K562 (cell line): ENCODE measurements around the gene CENPV. TPM values are rescaled to one million over a fixed set of nuclear protein-coding genes. Genes with fewer than 3 reads are reported as not detected.
A peak's percentile ranks its signal among the peaks of the same experiment; 100 is the strongest.

Source experiments
- CTBP1 ChIP-seq: fragments of 450-650 bp; IDR thresholded peaks from 2 replicates; pipeline ENCODE4 v1.6.1; 2016; ENCODE audit warnings: borderline replicate concordance
- ELF1 ChIP-seq: fragments of 200-800 bp; sonication (Bioruptor generic); IDR thresholded peaks from 2 replicates; pipeline ENCODE4 v1.6.1; 2016; ENCODE audit warnings: missing genetic modification characterization, missing compliant biosample characterization
- MCM7 ChIP-seq, 2 experiments: fragments of 450-650 bp; IDR thresholded peaks; 2 replicates each; pipeline ENCODE4 v1.6.1; 2016 to 2018
- MECOM ChIP-seq: fragments of 250-450 bp; sonication (Bioruptor Pico); IDR thresholded peaks from 2 replicates; pipeline ENCODE4 v1.8.0; 2022; ENCODE audit warnings: inconsistent platforms
- MTA2 ChIP-seq: fragments of 450-650 bp; IDR thresholded peaks from 2 replicates; pipeline ENCODE4 v1.6.1; 2016; ENCODE audit warnings: low read depth
- NFIX ChIP-seq: fragments of 250-450 bp; sonication (Bioruptor Pico); IDR thresholded peaks from 2 replicates; pipeline ENCODE4 v1.4.0; 2020; ENCODE audit warnings: low read depth, mild to moderate bottlenecking, moderate library complexity
- NR2C2 ChIP-seq, 2 experiments: fragments of 200-800 bp in 1 of 2; sonication (Bioruptor generic) in 1 of 2; sonication (generic) in 1 of 2; formaldehyde crosslinking in 1 of 2; IDR thresholded peaks; 2 replicates each; pipeline versions ENCODE4 v1.6.1 to v1.8.0; 2016 to 2022; ENCODE audit warnings: mild to moderate bottlenecking in 1 of 2, missing compliant biosample characterization in 1 of 2, missing genetic modification characterization in 1 of 2, missing genetic modification reagents in 1 of 2
- SAFB2 ChIP-seq: fragments of 200-400 bp; formaldehyde crosslinking; IDR thresholded peaks from 2 replicates; pipeline ENCODE4 v1.6.1; 2018; ENCODE audit warnings: borderline replicate concordance, low read length, low read depth, moderate library complexity; ENCODE audit not compliant: severe bottlenecking
- SIN3A ChIP-seq, 2 experiments: fragments of 150-350 bp in 1 of 2; IDR thresholded peaks; 2 replicates each; pipeline ENCODE4 v1.6.1; 2011 to 2016; ENCODE audit warnings: borderline replicate concordance in 2 of 2, low read depth in 2 of 2, low read length in 2 of 2, mild to moderate bottlenecking in 2 of 2, moderate library complexity in 2 of 2; ENCODE audit not compliant: control insufficient read depth in 1 of 2
- SMARCE1 ChIP-seq: fragments of 450-650 bp; IDR thresholded peaks from 2 replicates; pipeline ENCODE4 v1.7.1; 2016; ENCODE audit warnings: mild to moderate bottlenecking
- SNIP1 ChIP-seq: fragments of 450-650 bp; IDR thresholded peaks from 2 replicates; pipeline ENCODE4 v1.7.1; 2017; ENCODE audit warnings: low read depth, mild to moderate bottlenecking
- TRIM28 ChIP-seq: fragments of 450-650 bp; IDR thresholded peaks from 2 replicates; pipeline ENCODE4 v1.6.1; 2017
- XRCC4 ChIP-seq: IDR thresholded peaks from one replicate; pipeline ENCODE4 v1.6.1; 2011; ENCODE audit not compliant: insufficient read depth, insufficient read length; ENCODE audit errors: extremely low read depth
- ZNF165 ChIP-seq: fragments of 250-450 bp; sonication (Bioruptor Pico); IDR thresholded peaks from 2 replicates; pipeline ENCODE4 v1.4.0; 2020; ENCODE audit warnings: borderline replicate concordance
- ZNF398 ChIP-seq: fragments of 250-450 bp; sonication (Bioruptor Pico); IDR thresholded peaks from 2 replicates; pipeline ENCODE4 v1.8.0; 2021; ENCODE audit warnings: moderate library complexity, mild to moderate bottlenecking, inconsistent platforms
- ZNF511 ChIP-seq: sonication (generic); formaldehyde crosslinking; IDR thresholded peaks from 2 replicates; pipeline ENCODE4 v1.8.0; 2022; ENCODE audit warnings: mild to moderate bottlenecking, missing genetic modification reagents
- ZNF57 ChIP-seq: fragments of 450-650 bp; formaldehyde crosslinking; IDR thresholded peaks from 2 replicates; pipeline ENCODE4 v1.4.0; 2020; ENCODE audit warnings: mild to moderate bottlenecking, moderate library complexity
- polyA plus RNA-seq, 8 experiments: library from polyadenylated mRNA; depleted of rRNA in 4 of 8; stranded (reverse) in 5 of 8; unstranded in 3 of 8; fragments of >200 nt; fragmentation: Nextera tagmentation in 2 of 8; fragmentation: Illumina TruSeq in 1 of 8; extraction: Ambion mirVana in 2 of 8; extraction: Trizol in 1 of 8; gene quantifications; 2 replicates each; pipeline versions ENCODE4 v1.2.1 to v1.2.3, GENCODE V29; 2011 to 2014; ENCODE audit warnings: inconsistent platforms in 1 of 8, missing spikeins in 1 of 8
- total RNA-seq, 7 experiments: library from RNA; depleted of rRNA in 6 of 7; stranded (reverse); fragments of >200 nt in 6 of 7; fragmentation: Illumina TruSeq in 2 of 7; extraction: Trizol in 2 of 7; gene quantifications; 2 replicates each; pipeline versions ENCODE4 v1.2.1 to v1.2.3, GENCODE V29; 2011 to 2021; ENCODE audit warnings: low replicate concordance in 1 of 7
- TF ChIP-seq, protein P1 (sequence below): sonication (generic); formaldehyde crosslinking; IDR thresholded peaks from 2 replicates; pipeline ENCODE4 v1.9.0; 2022; ENCODE audit warnings: mild to moderate bottlenecking, missing genetic modification reagents
- TF ChIP-seq, protein P2 (sequence below): fragments of 250-450 bp; sonication (Bioruptor Pico); IDR thresholded peaks from 2 replicates; pipeline ENCODE4 v1.8.0; 2022; ENCODE audit warnings: moderate library complexity, mild to moderate bottlenecking, inconsistent platforms
- TF ChIP-seq, protein P3 (sequence below): fragments of 450-650 bp; IDR thresholded peaks from one replicate; pipeline ENCODE4 v1.6.1; 2018; ENCODE audit warnings: mild to moderate bottlenecking, moderate library complexity; ENCODE audit not compliant: partially characterized antibody
- TF ChIP-seq, protein P4 (sequence below): fragments of 450-650 bp; IDR thresholded peaks from 2 replicates; pipeline ENCODE4 v1.6.1; 2016; ENCODE audit warnings: low read depth, mild to moderate bottlenecking, moderate library complexity

CENPV gene
- total and polyA plus RNA-seq, 9 of the 15 experiments (the other 6 are each of a cell fraction or from before 2014, with no cell fraction given), result 17.8 to 131 (median 89.3) TPM

DNA sequence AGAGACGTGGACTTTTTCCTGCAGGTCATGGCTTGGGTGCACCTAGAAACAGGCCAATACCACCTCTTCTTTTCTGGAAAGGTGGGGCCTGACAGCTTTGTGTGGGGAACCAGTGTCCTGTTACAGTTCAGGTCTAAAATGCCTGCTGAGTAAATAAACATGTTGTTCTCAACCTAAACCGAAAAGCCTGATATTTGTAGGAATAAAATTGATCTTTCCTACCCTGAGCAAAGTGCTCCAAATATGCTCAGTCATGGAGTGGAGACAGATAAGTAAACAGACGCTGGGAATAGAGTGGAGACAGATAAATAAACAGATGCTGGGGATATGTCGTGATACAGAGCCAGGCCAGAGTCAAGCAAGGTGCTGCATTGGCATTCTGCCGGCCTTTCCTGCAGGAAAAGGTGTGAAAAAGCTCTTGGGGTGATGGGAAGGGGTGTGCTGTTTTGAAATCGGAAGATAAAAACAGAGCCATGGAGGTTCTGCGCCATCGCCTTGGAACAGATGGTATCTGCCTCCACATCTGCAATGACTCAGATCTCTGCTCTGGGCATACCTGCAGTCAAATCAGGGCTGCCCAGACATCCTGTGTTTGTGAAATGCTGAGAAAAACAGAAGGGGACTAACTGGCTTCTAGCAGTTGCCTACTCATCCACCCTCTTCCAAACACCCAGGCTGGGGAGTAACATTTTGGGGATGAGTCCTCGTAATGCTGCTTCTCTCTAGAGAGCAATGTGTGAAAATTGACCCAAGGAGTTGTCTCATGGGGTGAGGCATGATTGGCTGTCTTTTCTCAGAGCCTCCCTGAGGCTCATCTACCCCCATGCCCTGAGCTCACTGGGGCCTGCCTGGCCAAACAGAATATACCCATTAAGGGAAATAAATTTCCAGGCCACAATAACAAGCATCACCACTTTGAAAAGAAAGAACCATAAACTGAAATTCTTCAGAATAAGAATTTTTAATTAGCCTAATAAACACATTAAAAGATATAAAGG is 45.3 kb upstream of the CENPV start (continued):
- TF ChIP-seq, protein P1, sequence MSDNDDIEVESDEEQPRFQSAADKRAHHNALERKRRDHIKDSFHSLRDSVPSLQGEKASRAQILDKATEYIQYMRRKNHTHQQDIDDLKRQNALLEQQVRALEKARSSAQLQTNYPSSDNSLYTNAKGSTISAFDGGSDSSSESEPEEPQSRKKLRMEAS (CRISPR knock-in tag), result no peak
- TF ChIP-seq SMARCE1 (peak; percentile 93), MCM7 (IDR thresholded peaks at IDR 0.05) (no peak), TRIM28 (no peak), SNIP1 (no peak), NR2C2 (CRISPR knock-in tag; IDR thresholded peaks at IDR 0.05) (no peak), NR2C2 (tag; IDR thresholded peaks at IDR 0.05) (no peak), ZNF398 (CRISPR knock-in tag) (no peak), SAFB2 (no peak), ZNF511 (no peak), ZNF57 (no peak), CTBP1 (peak; percentile 91), XRCC4 (no peak), NFIX (CRISPR knock-in tag) (no peak), SIN3A (IDR thresholded peaks at IDR 0.05; ENCODE audit: borderline replicate concordance in 2 of 2, control insufficient read depth in 1 of 2, low read depth in 2 of 2, low read length in 2 of 2) (no peak), MECOM (CRISPR knock-in tag) (no peak), ELF1 (tag) (no peak), ZNF165 (CRISPR knock-in tag) (no peak), MTA2 (peak; percentile 49; the same call in 1 of the 2 replicates)
- TF ChIP-seq, protein P2, sequence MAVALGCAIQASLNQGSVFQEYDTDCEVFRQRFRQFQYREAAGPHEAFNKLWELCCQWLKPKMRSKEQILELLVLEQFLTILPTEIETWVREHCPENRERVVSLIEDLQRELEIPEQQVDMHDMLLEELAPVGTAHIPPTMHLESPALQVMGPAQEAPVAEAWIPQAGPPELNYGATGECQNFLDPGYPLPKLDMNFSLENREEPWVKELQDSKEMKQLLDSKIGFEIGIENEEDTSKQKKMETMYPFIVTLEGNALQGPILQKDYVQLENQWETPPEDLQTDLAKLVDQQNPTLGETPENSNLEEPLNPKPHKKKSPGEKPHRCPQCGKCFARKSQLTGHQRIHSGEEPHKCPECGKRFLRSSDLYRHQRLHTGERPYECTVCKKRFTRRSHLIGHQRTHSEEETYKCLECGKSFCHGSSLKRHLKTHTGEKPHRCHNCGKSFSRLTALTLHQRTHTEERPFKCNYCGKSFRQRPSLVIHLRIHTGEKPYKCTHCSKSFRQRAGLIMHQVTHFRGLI (CRISPR knock-in tag), result no peak
- TF ChIP-seq, protein P3, sequence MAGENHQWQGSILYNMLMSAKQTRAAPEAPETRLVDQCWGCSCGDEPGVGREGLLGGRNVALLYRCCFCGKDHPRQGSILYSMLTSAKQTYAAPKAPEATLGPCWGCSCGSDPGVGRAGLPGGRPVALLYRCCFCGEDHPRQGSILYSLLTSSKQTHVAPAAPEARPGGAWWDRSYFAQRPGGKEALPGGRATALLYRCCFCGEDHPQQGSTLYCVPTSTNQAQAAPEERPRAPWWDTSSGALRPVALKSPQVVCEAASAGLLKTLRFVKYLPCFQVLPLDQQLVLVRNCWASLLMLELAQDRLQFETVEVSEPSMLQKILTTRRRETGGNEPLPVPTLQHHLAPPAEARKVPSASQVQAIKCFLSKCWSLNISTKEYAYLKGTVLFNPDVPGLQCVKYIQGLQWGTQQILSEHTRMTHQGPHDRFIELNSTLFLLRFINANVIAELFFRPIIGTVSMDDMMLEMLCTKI, result no peak
- TF ChIP-seq, protein P4, sequence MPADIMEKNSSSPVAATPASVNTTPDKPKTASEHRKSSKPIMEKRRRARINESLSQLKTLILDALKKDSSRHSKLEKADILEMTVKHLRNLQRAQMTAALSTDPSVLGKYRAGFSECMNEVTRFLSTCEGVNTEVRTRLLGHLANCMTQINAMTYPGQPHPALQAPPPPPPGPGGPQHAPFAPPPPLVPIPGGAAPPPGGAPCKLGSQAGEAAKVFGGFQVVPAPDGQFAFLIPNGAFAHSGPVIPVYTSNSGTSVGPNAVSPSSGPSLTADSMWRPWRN, result no peak
